Endothelial cell (in vitro differentiated cells): ENCODE results near the gene PARD3. TPM values are rescaled to one million over a fixed set of nuclear protein-coding genes. Genes with fewer than 3 reads are reported as not detected.

Experiments
- DNase-seq: peaks from one replicate; pipeline ENCODE4 v3.0.0; 2021; ENCODE audit warnings: low spot score
- H3K27ac Mint-ChIP-seq: one replicate; pipeline ENCODE4 v1.8.0; 2021; ENCODE audit warnings: mixed read lengths, inconsistent platforms; ENCODE audit not compliant: unreplicated experiment
- H3K27me3 Mint-ChIP-seq: one replicate; pipeline ENCODE4 v1.8.0; 2021; ENCODE audit warnings: mild to moderate bottlenecking, moderate library complexity, mixed read lengths, inconsistent platforms; ENCODE audit not compliant: unreplicated experiment
- H3K36me3 Mint-ChIP-seq: one replicate; pipeline ENCODE4 v1.8.0; 2021; ENCODE audit warnings: mild to moderate bottlenecking, low read depth, mixed read lengths, inconsistent platforms; ENCODE audit not compliant: unreplicated experiment
- H3K4me1 Mint-ChIP-seq: one replicate; pipeline ENCODE4 v1.8.0; 2021; ENCODE audit warnings: mild to moderate bottlenecking, mixed read lengths, inconsistent platforms; ENCODE audit not compliant: unreplicated experiment
- H3K4me3 Mint-ChIP-seq: one replicate; pipeline ENCODE4 v1.8.0; 2021; ENCODE audit warnings: mild to moderate bottlenecking, mixed read lengths, inconsistent platforms; ENCODE audit not compliant: unreplicated experiment
- H3K9me3 Mint-ChIP-seq: one replicate; pipeline ENCODE4 v1.8.0; 2021; ENCODE audit warnings: mixed read lengths, inconsistent platforms; ENCODE audit not compliant: unreplicated experiment
- total RNA-seq: library from RNA; stranded (reverse); fragmentation: NEBNext Ultra II Directional; extraction: Animal tissue kit (Norgen Biotek cat#: 25700); gene quantifications from one replicate; pipeline ENCODE4 v1.2.1, GENCODE V29; 2021; ENCODE audit not compliant: unreplicated experiment
- TF ChIP-seq, protein P1 (sequence below): fragments of 200-600 bp; sonication (generic); IDR thresholded peaks from one replicate; pipeline ENCODE4 v1.5.0; 2021; ENCODE audit warnings: antibody characterized with exemption; ENCODE audit not compliant: unreplicated experiment

Gene PARD3
- total RNA-seq, 1 donor from 2014 or later = 35.2 TPM

DNA sequence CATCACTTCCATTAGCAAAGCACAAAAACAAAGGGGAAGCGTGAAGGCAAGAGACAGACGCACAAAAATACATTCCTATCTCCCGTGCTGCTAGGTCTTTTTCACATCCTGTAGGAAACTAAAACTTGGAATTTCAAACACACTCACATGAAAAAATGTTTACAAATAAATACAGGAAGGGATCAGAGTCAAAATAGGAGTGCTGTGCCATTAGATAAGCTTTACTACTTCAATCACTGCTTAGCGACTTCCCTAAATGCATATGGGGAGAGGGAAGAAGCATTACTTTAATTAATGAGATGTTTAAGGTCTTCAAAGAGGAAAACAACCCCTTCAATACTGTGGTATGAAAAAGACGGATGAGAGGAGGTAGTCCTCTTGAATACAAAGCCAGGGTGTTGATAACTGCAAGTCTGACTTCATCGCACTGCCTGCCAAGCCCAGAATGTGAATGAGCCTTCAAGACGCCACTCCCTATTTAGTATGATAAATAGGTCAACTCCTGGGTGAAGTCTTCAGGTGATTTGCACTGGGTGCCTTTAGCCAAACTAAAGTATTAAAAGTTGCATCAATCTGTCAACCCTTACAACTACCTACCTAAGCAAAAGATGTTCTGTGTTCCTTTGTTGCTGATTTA lies 13.9 kb downstream of the PARD3 start:
- no peak for DNase-seq
- H3K27me3 Mint-ChIP-seq = peaks cover 3% of the 10 kb centered on the region
- peak overlapping the region; percentile 11 for H3K4me3 Mint-ChIP-seq
- peak overlapping the region; percentile 88 for H3K27ac Mint-ChIP-seq
- no peaks in the 10 kb centered on the region for H3K9me3 Mint-ChIP-seq
- TF ChIP-seq, protein P1, sequence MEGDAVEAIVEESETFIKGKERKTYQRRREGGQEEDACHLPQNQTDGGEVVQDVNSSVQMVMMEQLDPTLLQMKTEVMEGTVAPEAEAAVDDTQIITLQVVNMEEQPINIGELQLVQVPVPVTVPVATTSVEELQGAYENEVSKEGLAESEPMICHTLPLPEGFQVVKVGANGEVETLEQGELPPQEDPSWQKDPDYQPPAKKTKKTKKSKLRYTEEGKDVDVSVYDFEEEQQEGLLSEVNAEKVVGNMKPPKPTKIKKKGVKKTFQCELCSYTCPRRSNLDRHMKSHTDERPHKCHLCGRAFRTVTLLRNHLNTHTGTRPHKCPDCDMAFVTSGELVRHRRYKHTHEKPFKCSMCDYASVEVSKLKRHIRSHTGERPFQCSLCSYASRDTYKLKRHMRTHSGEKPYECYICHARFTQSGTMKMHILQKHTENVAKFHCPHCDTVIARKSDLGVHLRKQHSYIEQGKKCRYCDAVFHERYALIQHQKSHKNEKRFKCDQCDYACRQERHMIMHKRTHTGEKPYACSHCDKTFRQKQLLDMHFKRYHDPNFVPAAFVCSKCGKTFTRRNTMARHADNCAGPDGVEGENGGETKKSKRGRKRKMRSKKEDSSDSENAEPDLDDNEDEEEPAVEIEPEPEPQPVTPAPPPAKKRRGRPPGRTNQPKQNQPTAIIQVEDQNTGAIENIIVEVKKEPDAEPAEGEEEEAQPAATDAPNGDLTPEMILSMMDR = no peak
- peaks cover 23% of the 10 kb centered on the region for H3K4me1 Mint-ChIP-seq
- peaks cover 6% of the 10 kb centered on the region for H3K36me3 Mint-ChIP-seq

DNA sequence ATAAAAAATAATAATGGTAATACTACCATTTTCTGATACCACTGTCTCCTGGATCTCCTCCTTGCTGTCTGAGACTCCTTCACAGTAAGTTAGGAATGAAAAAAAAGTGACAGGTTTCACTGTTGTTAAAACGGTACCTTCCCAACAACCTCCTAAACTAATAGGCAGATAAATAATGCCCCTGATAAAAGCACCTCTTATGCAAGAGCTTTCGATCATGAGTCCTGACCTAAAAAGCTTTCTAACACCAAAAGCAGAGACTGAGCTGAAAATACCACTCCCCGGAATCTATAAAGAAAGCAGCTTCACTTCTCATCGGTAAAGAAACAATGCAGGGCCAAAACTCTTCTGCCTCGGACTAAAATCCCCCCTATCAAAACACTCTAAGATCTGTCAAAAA lies 14.5 kb downstream of the PARD3 start:
- Mint-ChIP-seq H3K9me3 (no peaks in the 10 kb centered on the region), H3K27me3 (peaks cover 3% of the 10 kb centered on the region), H3K4me3 (peak overlapping the region; percentile 11), H3K4me1 (peaks cover 23% of the 10 kb centered on the region), H3K27ac (peak overlapping the region; percentile 88), H3K36me3 (peaks cover 6% of the 10 kb centered on the region)
- TF ChIP-seq, protein P1 = no peak
- DNase-seq = no peak

DNA sequence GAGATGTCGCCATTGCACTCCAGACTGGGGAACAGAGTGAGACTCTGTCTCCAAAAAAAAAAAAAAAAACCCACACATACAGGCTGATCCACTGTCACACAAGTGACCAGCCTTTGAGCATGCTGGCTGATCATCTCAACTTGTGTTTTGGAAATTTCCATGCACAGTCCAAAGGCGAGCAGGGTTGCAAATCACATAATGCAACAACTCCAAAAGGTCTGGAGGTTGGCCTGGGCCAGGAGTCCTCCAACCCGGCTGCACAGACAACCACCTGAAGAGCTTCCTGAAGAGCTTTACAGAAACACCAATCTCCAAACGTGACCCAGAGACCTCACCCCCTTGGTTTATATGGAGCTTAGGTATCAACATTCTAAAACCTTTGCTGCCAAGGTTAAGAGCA lies 16.4 kb downstream of the PARD3 start:
- peaks cover 3% of the 10 kb centered on the region for H3K27me3 Mint-ChIP-seq
- H3K27ac Mint-ChIP-seq = no peak overlapping the region
- H3K9me3 Mint-ChIP-seq = no peaks in the 10 kb centered on the region
- H3K4me3 Mint-ChIP-seq = no peak overlapping the region
- DNase-seq = no peak
- peaks cover 6% of the 10 kb centered on the region for H3K36me3 Mint-ChIP-seq
- H3K4me1 Mint-ChIP-seq = peaks cover 28% of the 10 kb centered on the region
- TF ChIP-seq, protein P1 = no peak

DNA sequence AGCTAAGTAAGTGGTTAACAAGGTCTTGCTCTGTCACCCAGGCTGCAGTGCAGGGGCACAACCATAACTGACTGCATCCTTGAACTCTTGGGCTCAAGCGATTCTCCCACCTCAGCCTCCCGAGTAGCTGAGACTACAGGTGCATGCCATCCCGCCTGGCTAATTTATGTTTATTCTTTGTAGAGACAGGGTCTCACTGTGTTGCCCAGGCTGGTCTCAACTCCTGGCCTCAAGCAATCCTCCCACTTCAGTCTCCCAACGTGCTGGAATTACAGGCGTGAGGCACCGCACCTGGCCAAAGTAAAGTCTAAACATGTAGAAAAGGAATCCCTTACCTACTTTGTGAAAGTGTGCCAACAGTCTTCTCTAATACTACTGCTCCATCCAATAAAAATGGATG lies 17.9 kb downstream of the PARD3 start:
- Mint-ChIP-seq H3K27me3 (peaks cover 3% of the 10 kb centered on the region), H3K4me1 (peaks cover 25% of the 10 kb centered on the region), H3K36me3 (peaks cover 6% of the 10 kb centered on the region), H3K27ac (no peak overlapping the region), H3K9me3 (no peaks in the 10 kb centered on the region), H3K4me3 (no peak overlapping the region)
- TF ChIP-seq, protein P1 = no peak
- DNase-seq = no peak

DNA sequence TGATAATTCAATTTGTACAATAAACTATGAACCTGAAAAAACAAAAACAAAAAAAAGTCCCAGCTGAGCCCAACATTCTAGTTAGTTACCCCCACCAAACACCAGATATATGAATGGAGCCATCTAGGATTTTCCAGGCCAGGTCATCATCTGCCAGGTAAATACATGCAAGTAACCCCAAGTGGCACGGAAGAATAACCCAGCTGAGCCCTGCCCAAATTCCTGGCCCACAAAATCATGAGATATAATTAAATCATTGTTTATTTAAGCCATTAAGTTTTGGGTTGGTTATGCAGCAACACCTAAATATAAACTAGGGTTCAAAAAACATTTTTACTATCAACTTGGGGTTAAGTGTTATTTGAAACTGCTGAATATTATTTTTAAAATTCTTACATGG lies 19.0 kb downstream of the PARD3 start:
- H3K4me1 Mint-ChIP-seq = peaks cover 23% of the 10 kb centered on the region
- no peak overlapping the region for H3K4me3 Mint-ChIP-seq
- no peak for DNase-seq

More for the DNA sequence above, 19.0 kb downstream of the PARD3 start:
- peaks cover 3% of the 10 kb centered on the region for H3K27me3 Mint-ChIP-seq
- H3K36me3 Mint-ChIP-seq = peaks cover 6% of the 10 kb centered on the region
- H3K9me3 Mint-ChIP-seq = no peaks in the 10 kb centered on the region
- no peak overlapping the region for H3K27ac Mint-ChIP-seq
- TF ChIP-seq, protein P1 = no peak
